Endothelial cell of umbilical vein (primary cell): ENCODE measurements around the gene CDX1. TPM values are rescaled to one million over a fixed set of nuclear protein-coding genes. Genes with fewer than 3 reads are reported as not detected.

ENCODE experiments used
- BruUV-seq: library from RNA; stranded (reverse); fragments of 400-500 nt; replicated peaks from 2 replicates; lab custom pipeline; 2021; lab: Mats Ljungman, UMichigan
- CTCF ChIA-PET: fragments of 300-600, 350-600 bp; sonication (Branson Sonifier 250); formaldehyde crosslinking; loops from one replicate; lab custom pipeline; 2021; ENCODE audit warnings: antibody characterized with exemption, inconsistent platforms; lab: Charles Lee
- POLR2A ChIA-PET: fragments of 300-600, 350-600 bp; sonication (Branson Sonifier 250); formaldehyde crosslinking; loops from one replicate; lab custom pipeline; 2021; ENCODE audit warnings: antibody characterized with exemption, inconsistent platforms; lab: Charles Lee
- DNase-seq: peaks from one replicate; pipeline ENCODE4 v3.0.0-alpha.2; 2011; ENCODE audit warnings: low read depth, low spot score
- FAIRE-seq: peaks from 2 replicates; lab custom pipeline; 2011; peaks lifted over from hg19 to GRCh38; lab: Jason Lieb, UNC
- H2AFZ ChIP-seq: 2 replicates; pipeline ENCODE4 v1.6.0; 2012; ENCODE audit warnings: low read depth, low read length, control low read depth, inconsistent platforms
- H3K27ac ChIP-seq: 2 replicates; pipeline ENCODE4 v1.5.1; 2011; ENCODE audit warnings: low read depth, mild to moderate bottlenecking, control low read depth, low read length, moderate library complexity; ENCODE audit not compliant: insufficient read depth
- H3K27me3 ChIP-seq, 2 experiments: 2 replicates each; pipeline versions ENCODE4 v1.6.0 to v1.6.1; 2011; ENCODE audit warnings: low read length in 2 of 2, mixed read lengths in 1 of 2; ENCODE audit not compliant: control insufficient read depth in 2 of 2, insufficient read depth in 2 of 2
- H3K36me3 ChIP-seq, 2 experiments: 2 replicates in 1 of 2; 3 replicates in 1 of 2; pipeline ENCODE4 v1.5.1; 2011; ENCODE audit warnings: low read length in 2 of 2, mild to moderate bottlenecking in 1 of 2, moderate library complexity in 1 of 2; ENCODE audit not compliant: control insufficient read depth in 2 of 2, insufficient read depth in 2 of 2; ENCODE audit errors: extremely low read depth in 1 of 2
- H3K4me1 ChIP-seq: 3 replicates; pipeline ENCODE4 v1.5.1; 2011; ENCODE audit warnings: mild to moderate bottlenecking, low read length; ENCODE audit not compliant: control insufficient read depth, insufficient read depth; ENCODE audit errors: extremely low read depth
- H3K4me2 ChIP-seq: 2 replicates; pipeline ENCODE4 v1.6.1; 2011; ENCODE audit warnings: low read length, control low read depth, mixed read lengths; ENCODE audit not compliant: insufficient read depth
- H3K4me3 ChIP-seq, 3 experiments: fragments of 200-600 bp in 1 of 3; sonication (generic), shearing (Covaris generic) in 1 of 3; replicated peaks in 1 of 3; 2 replicates each; pipeline ENCODE4 v1.5.1; 2011 to 2016; ENCODE audit warnings: control low read depth in 3 of 3, low read length in 3 of 3, mild to moderate bottlenecking in 2 of 3, inconsistent platforms in 1 of 3, low read depth in 1 of 3, moderate library complexity in 1 of 3; ENCODE audit not compliant: insufficient read depth in 1 of 3
- H3K79me2 ChIP-seq: 2 replicates; pipeline ENCODE4 v1.6.0; 2012; ENCODE audit warnings: low read length, inconsistent platforms; ENCODE audit not compliant: control insufficient read depth, insufficient read depth
- H3K9ac ChIP-seq: replicated peaks from 2 replicates; pipeline ENCODE3; 2011; ENCODE audit warnings: low read length, control low read depth; ENCODE audit not compliant: insufficient read depth; ENCODE audit errors: extremely low read depth
- H3K9me1 ChIP-seq: replicated peaks from 3 replicates; pipeline ENCODE4 v1.6.0; 2011; ENCODE audit warnings: mild to moderate bottlenecking, low read length; ENCODE audit not compliant: control insufficient read depth, insufficient read depth; ENCODE audit errors: extremely low read depth
- H3K9me3 ChIP-seq: replicated peaks from 2 replicates; pipeline ENCODE4 v1.5.1; 2012; ENCODE audit warnings: low read length, inconsistent platforms; ENCODE audit not compliant: control insufficient read depth, insufficient read depth
- H4K20me1 ChIP-seq: replicated peaks from 2 replicates; pipeline ENCODE3; 2011; ENCODE audit warnings: mild to moderate bottlenecking, low read length; ENCODE audit not compliant: control insufficient read depth, insufficient read depth; ENCODE audit errors: extremely low read depth
- EZH2 ChIP-seq: IDR thresholded peaks from 2 replicates; pipeline ENCODE4 v1.6.1; 2012; ENCODE audit warnings: borderline replicate concordance, low read depth, mild to moderate bottlenecking, moderate library complexity, low read length, inconsistent platforms; ENCODE audit not compliant: severe bottlenecking
- FOS ChIP-seq: IDR thresholded peaks from 2 replicates; pipeline ENCODE4 v1.6.1; 2011; ENCODE audit warnings: mild to moderate bottlenecking, low read length, moderate library complexity, borderline replicate concordance; ENCODE audit not compliant: insufficient read depth
- GATA2 ChIP-seq: IDR thresholded peaks from 2 replicates; pipeline ENCODE4 v1.7.0; 2011; ENCODE audit warnings: low read depth, mild to moderate bottlenecking, moderate library complexity, mixed read lengths, low read length; ENCODE audit not compliant: insufficient read length, insufficient read depth
- JUN ChIP-seq: IDR thresholded peaks from 2 replicates; pipeline ENCODE4 v1.6.1; 2011; ENCODE audit warnings: borderline replicate concordance, low read depth; ENCODE audit not compliant: insufficient read length, insufficient read depth
- MYC ChIP-seq: IDR thresholded peaks from one replicate; pipeline ENCODE4 v1.6.1; 2011; ENCODE audit warnings: mild to moderate bottlenecking, low read depth, low read length
- POLR2A ChIP-seq: IDR thresholded peaks from 2 replicates; pipeline ENCODE4 v1.6.1; 2012; ENCODE audit warnings: low read depth, mild to moderate bottlenecking, control low read depth, low read length
- POLR2AphosphoS5 ChIP-seq: IDR thresholded peaks from 2 replicates; pipeline ENCODE4 v1.6.1; 2012; ENCODE audit warnings: low read depth, mild to moderate bottlenecking, control low read depth, low read length, moderate library complexity; ENCODE audit not compliant: insufficient read depth
- dilution Hi-C: fragments of 300-500 bp; cut with MboI; formaldehyde crosslinking; loops from one replicate; pipeline ENCODE4 v1.15.0; 2019; ENCODE audit warnings: low sequenced_read_pairs; ENCODE audit not compliant: extremely low pct_ligation_motif_present
- intact Hi-C: fragments of 100-400 bp; cut with micrococcal nuclease; formaldehyde crosslinking; loops from one replicate; pipeline ENCODE4 v1.10.0; 2022
- polyA plus RNA-seq, 4 experiments: library from polyadenylated mRNA; depleted of rRNA in 3 of 4; stranded (reverse) in 3 of 4; unstranded in 1 of 4; fragments of >200 nt; gene quantifications; 2 replicates each; pipeline versions ENCODE4 v1.2.1 to v1.2.3, GENCODE V29; 2011 to 2012; ENCODE audit warnings: missing spikeins in 1 of 4
- total RNA-seq: library from RNA; stranded (reverse); gene quantifications from 2 replicates; pipeline ENCODE4 v1.2.3, GENCODE V29; 2021
- TF ChIP-seq, protein P1 (sequence below), 2 donors: IDR thresholded peaks; 1 replicate in 1 of 2; 2 replicates in 1 of 2; pipeline ENCODE4 v1.5.1; 2011; ENCODE audit warnings: low read length in 2 of 2, mild to moderate bottlenecking in 2 of 2, moderate library complexity in 2 of 2, control low read depth in 1 of 2, inconsistent platforms in 1 of 2, low read depth in 1 of 2; ENCODE audit not compliant: insufficient read depth in 1 of 2; ENCODE audit errors: extremely low read depth in 1 of 2
- TF ChIP-seq, protein P2 (sequence below): IDR thresholded peaks from 2 replicates; pipeline ENCODE4 v1.6.1; 2011; ENCODE audit not compliant: insufficient read depth, insufficient read length

Gene CDX1
- total and polyA plus RNA-seq, 2 donors (not counting 3 experiments of a cell fraction or from before 2014, with no cell fraction given) = not detected

DNA sequence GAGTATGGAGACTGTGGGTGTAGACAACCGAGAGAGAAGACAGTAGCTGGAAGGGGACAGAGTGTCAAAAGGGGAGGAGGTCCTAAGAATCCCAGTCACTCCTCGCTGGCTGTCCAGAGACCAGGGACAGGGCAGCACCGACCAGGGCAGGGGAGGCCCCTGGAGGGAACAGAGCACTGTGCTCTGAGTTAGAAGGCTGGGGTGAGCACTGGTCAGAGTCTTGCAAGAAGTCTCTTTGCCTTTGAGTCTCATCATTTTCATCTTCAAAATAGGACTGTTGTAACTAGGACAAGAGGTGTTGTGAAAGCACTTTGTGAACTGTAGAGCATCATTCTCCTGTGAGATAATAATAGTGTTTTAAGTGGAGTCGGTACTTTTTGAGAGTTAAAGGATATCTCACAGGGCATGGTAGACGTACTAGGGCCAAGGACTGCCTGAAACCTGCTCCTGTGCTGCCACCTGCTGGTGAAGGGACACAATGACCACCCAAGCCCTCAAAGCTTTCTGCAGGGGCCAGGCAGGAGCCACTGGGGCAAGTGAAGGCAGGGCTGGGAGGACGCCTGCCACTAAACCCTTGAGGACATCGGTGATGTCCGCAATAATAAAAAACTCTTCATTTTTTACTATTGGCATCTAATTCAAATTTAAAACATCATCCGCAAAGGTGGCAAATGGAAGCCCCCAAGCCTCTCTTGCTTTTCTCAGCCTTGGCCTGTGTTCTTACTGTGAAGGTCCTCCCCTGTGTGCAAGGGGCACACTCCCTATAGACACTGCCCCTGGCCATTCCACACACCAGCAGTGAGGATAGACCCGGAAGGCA, 51.5 kb downstream of the CDX1 start:
- Histone ChIP-seq H3K79me2 (no peaks in the 10 kb centered on the region), H3K4me1 (no peaks in the 10 kb centered on the region), H3K9me3 (no peaks in the 10 kb centered on the region), H3K9ac (no peak overlapping the region), H3K4me3 (no peak overlapping the region), H2AFZ (no peak overlapping the region), H3K9me1 (no peaks in the 10 kb centered on the region), H3K4me2 (no peak overlapping the region), H4K20me1 (no peaks in the 10 kb centered on the region), H3K36me3 (no peaks in the 10 kb centered on the region), H3K27me3 (peaks cover 0 to 8% of the 10 kb centered on the region in 2 experiments), H3K27ac (no peak overlapping the region)
- CTCF ChIA-PET = interaction anchor here (0.6 to 6.5 kb wide), 34 partner anchors 10 to 582 kb away, joined by 3 to 65 read pairs (median 4); partner anchors contain the start of gene CDX1
- no peak for TF ChIP-seq MYC
- TF ChIP-seq, protein P1, sequence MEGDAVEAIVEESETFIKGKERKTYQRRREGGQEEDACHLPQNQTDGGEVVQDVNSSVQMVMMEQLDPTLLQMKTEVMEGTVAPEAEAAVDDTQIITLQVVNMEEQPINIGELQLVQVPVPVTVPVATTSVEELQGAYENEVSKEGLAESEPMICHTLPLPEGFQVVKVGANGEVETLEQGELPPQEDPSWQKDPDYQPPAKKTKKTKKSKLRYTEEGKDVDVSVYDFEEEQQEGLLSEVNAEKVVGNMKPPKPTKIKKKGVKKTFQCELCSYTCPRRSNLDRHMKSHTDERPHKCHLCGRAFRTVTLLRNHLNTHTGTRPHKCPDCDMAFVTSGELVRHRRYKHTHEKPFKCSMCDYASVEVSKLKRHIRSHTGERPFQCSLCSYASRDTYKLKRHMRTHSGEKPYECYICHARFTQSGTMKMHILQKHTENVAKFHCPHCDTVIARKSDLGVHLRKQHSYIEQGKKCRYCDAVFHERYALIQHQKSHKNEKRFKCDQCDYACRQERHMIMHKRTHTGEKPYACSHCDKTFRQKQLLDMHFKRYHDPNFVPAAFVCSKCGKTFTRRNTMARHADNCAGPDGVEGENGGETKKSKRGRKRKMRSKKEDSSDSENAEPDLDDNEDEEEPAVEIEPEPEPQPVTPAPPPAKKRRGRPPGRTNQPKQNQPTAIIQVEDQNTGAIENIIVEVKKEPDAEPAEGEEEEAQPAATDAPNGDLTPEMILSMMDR (IDR thresholded peaks at IDR 0.05; ENCODE audit: extremely low read depth in 1 of 2, insufficient read depth in 1 of 2, low read depth in 1 of 2, low read length in 2 of 2) = peak; percentile 81 to 87
- DNase-seq = peak; percentile 77
- BruUV-seq = no TSS peak
- FAIRE-seq = peak; percentile 95
- dilution Hi-C loops = no loop called here
- POLR2A ChIA-PET = no interaction called here
- intact Hi-C loops = loop anchor here (1.0 to 5.0 kb wide), 8 partner anchors 57 to 581 kb away; partner anchors contain the start of genes HMGXB3 and TIGD6

DNA sequence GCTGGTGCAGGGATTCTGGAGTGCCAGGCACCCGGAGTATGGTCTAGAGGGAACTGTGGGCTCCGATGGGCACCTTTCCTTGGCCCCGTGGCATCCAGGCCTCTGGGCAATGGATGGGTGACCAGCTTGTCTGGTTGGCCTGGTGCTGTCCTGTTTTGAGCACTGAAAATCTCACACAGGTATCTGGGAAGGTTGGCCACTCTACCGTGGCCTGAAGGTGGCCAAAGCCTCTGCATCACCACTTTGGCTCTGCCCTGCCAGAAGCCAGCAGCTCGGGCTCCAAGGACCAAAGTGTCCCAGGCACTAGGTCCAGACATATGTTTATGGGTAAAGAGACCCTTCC, 52.1 kb downstream of the CDX1 start:
- no peak for FAIRE-seq
- DNase-seq = no peak
- peaks cover 0 to 8% of the 10 kb centered on the region in 2 experiments for H3K27me3 ChIP-seq
- H3K79me2 ChIP-seq = no peaks in the 10 kb centered on the region
- CTCF ChIA-PET = interaction anchor here (0.6 to 6.5 kb wide), 35 partner anchors 9 to 582 kb away, joined by 3 to 65 read pairs (median 4); partner anchors contain the start of gene CDX1
- H3K36me3 ChIP-seq = no peaks in the 10 kb centered on the region
- POLR2A ChIA-PET = no interaction called here
- TF ChIP-seq, protein P1 (IDR thresholded peaks at IDR 0.05; ENCODE audit: extremely low read depth in 1 of 2, insufficient read depth in 1 of 2, low read depth in 1 of 2, low read length in 2 of 2) = no peak
- no peak for TF ChIP-seq GATA2
- no peak for TF ChIP-seq POLR2A
- TF ChIP-seq, protein P2, sequence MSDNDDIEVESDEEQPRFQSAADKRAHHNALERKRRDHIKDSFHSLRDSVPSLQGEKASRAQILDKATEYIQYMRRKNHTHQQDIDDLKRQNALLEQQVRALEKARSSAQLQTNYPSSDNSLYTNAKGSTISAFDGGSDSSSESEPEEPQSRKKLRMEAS = no peak
- TF ChIP-seq JUN = no peak
- no peak for TF ChIP-seq FOS
- TF ChIP-seq EZH2 = no peak
- no peak for TF ChIP-seq POLR2AphosphoS5
- TF ChIP-seq MYC = no peak
- no peaks in the 10 kb centered on the region for H3K9me1 ChIP-seq
- no peak overlapping the region for H3K4me2 ChIP-seq
- intact Hi-C loops (loop anchor here (1.0 to 5.0 kb wide), 8 partner anchors 57 to 581 kb away; partner anchors contain the start of genes HMGXB3 and TIGD6), dilution Hi-C loops (no loop called here)
- H2AFZ ChIP-seq = no peak overlapping the region
- no peak overlapping the region for H3K27ac ChIP-seq
- no peaks in the 10 kb centered on the region for H3K9me3 ChIP-seq
- no peak overlapping the region for H3K9ac ChIP-seq
- H3K4me3 ChIP-seq = no peak overlapping the region
- H3K4me1 ChIP-seq = no peaks in the 10 kb centered on the region
- no peaks in the 10 kb centered on the region for H4K20me1 ChIP-seq
- no TSS peak for BruUV-seq
